ENCODE results near the gene RAB24. TPM values are rescaled to one million over a fixed set of nuclear protein-coding genes. Genes with fewer than 3 reads are reported as not detected.

The RAB24 gene
- total RNA-seq, 3 donors from 2014 or later: 26.3 to 29.8 (median 27.5) TPM

DNA sequence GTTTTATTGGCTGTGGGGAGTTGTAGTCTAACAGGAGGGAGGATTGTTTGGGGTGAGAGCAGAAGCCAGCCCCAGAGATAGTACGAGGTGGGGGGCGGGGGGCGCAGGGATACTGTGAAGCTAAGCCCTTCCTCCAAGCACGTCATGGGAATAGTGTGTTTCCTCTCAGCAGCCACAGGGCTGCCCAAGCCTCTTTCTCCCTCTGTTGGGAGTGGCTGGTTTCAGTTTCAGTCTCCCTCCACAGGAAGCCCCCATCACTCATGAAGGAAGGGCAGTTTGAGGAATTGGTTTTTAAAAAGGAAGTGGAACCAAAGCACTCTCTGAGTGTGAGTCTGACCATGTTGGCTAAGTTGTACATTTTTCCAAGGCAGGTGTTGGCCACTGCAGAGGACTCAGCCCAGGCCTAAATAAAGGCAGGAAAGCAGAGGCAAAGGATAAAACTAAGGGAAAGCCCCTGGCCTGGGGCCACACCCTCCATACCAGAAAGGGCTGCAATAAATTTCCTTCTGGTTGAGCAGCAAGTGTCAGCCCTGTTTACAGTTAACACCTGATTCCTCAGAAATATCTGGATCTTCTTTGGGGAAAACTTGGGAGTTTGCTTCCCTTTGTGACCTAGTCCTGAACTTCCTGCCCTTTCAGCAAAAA is 3.2 kb downstream of the RAB24 start:
- peaks cover 12% of the 10 kb centered on the region for H3K36me3 Mint-ChIP-seq (ENCODE audit: insufficient read depth)
- H3K4me3 Mint-ChIP-seq: peak overlapping the region; percentile 11
- H3K27me3 Mint-ChIP-seq (ENCODE audit: low read depth): no peaks in the 10 kb centered on the region
- ATAC-seq: peak in 1 of 2 donors; percentile 6
- peaks cover 70% of the 10 kb centered on the region for H3K4me1 Mint-ChIP-seq (ENCODE audit: low read depth)
- DNase-seq: peak; percentile 43
- H3K9me3 Mint-ChIP-seq: no peaks in the 10 kb centered on the region

DNA sequence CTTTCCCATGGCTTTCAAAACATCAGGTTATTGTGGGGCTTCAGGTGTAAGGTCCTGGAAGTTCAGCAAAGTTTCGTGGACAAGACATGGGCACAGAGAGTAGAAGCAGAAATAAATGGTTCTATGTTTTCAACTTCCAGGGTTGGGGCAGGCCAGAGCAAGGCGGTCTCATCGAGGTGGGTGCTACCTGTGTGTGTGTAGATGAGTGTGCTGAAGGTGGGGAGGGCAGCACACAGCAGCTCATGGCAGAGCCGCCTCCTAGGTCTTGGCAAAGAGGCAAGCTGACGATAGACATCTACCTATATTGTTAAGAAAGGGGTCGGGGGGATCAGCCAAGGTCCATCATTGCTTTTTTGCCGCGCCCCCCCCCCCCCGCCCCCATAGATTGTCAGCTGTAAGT is 3.8 kb downstream of the RAB24 start:
- no peak for ATAC-seq
- no peak overlapping the region for H3K4me3 Mint-ChIP-seq
- no peaks in the 10 kb centered on the region for H3K9me3 Mint-ChIP-seq
- DNase-seq: no peak
- H3K36me3 Mint-ChIP-seq (ENCODE audit: insufficient read depth): peaks cover 18% of the 10 kb centered on the region
- H3K4me1 Mint-ChIP-seq (ENCODE audit: low read depth): peaks cover 66% of the 10 kb centered on the region
- no peaks in the 10 kb centered on the region for H3K27me3 Mint-ChIP-seq (ENCODE audit: low read depth)

DNA sequence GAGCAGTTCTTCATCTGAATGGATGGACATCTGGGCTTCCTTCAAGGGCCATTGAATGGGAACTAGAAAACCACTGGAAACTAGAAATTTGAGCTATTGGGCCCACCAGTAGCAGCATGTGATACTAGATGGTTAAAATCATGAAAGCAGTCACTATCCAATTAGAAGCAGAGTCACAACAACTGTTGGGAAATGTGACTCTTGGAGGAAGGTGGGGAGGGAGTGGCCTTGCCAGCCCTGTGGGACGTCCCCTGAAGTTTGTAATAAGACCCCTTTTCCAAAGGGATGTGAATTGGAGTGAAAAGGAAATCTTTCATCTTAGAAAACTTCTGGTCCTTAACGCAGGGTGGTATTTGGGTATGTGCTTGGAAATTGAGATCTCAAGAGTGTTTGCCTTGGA is 5.6 kb downstream of the RAB24 start:
- no peaks in the 10 kb centered on the region for H3K9me3 Mint-ChIP-seq
- DNase-seq: no peak

DNA sequence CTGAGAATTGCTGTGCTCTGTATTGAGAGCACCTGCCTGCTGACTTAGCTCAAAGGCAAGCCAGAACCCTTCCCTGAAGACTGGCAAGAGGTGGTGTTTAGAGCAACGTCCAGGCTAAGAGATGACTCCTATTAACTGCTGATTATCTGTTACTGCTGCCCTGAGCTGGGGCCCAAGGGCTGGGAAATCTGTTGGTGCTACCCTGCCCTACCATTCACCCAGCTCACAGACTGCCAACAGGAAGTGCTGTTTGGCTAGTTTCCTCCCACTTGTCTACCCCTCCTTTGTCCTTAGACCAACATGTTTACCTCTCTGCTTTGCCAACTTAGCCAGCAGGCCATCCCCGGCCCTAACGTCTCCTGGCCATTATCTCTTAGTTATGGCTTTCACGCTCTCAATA is 6.9 kb downstream of the RAB24 start:
- DNase-seq (no peak), ATAC-seq (no peak)
- no peaks in the 10 kb centered on the region for H3K27me3 Mint-ChIP-seq (ENCODE audit: low read depth)
- H3K36me3 Mint-ChIP-seq (ENCODE audit: insufficient read depth): peaks cover 37% of the 10 kb centered on the region
- no peaks in the 10 kb centered on the region for H3K9me3 Mint-ChIP-seq
- peaks cover 47% of the 10 kb centered on the region for H3K4me1 Mint-ChIP-seq (ENCODE audit: low read depth)
- H3K4me3 Mint-ChIP-seq: no peak overlapping the region

More for the DNA sequence above, 5.6 kb downstream of the RAB24 start:
- H3K27me3 Mint-ChIP-seq (ENCODE audit: low read depth): no peaks in the 10 kb centered on the region
- H3K4me3 Mint-ChIP-seq: no peak overlapping the region
- H3K4me1 Mint-ChIP-seq (ENCODE audit: low read depth): peaks cover 58% of the 10 kb centered on the region
- peaks cover 24% of the 10 kb centered on the region for H3K36me3 Mint-ChIP-seq (ENCODE audit: insufficient read depth)
- ATAC-seq: no peak

DNA sequence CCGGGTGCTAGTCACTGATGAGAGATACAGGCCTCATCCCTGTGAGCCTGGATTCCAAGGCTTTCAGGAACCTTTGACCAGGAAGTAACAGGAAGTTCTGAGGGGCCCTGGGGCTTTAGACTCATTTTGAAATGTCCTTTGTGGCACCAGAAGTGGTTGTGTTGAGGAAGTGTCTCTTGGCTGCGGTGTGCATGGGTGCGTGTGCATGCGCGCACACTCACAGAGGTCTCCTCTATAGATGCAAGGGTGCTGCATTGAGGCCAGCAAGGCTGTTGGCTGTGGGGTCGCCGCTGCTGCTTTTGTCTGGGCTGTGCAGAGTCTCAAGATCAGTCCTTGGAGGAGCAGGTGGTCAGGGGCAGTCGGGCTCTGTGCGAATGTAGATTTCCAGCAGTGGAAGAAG is 7.6 kb downstream of the RAB24 start:
- ATAC-seq (no peak), DNase-seq (no peak)
- Mint-ChIP-seq H3K4me3 (no peak overlapping the region), H3K36me3 (ENCODE audit: insufficient read depth) (peaks cover 38% of the 10 kb centered on the region), H3K27me3 (ENCODE audit: low read depth) (no peaks in the 10 kb centered on the region), H3K9me3 (no peaks in the 10 kb centered on the region), H3K4me1 (ENCODE audit: low read depth) (peaks cover 40% of the 10 kb centered on the region)

DNA sequence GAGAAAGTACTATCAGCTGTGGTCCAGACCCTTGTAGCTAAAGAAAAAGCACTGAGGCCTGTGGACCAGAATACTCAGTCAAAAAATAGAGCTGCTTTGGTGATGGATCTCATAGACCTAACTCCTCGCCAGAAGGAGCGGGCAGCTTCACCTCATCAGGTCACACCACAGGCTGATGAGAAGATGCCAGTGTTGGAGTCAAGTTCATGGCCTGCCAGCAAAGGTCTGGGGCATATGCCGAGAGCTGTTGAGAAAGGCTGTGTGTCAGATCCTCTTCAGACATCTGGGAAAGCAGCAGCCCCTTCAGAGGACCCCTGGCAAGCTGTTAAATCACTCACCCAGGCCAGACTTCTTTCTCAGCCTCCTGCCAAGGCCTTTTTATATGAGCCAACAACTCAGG is 8.9 kb downstream of the RAB24 start:
- Mint-ChIP-seq H3K27me3 (ENCODE audit: low read depth) (no peaks in the 10 kb centered on the region), H3K4me3 (no peak overlapping the region), H3K4me1 (ENCODE audit: low read depth) (peaks cover 29% of the 10 kb centered on the region), H3K36me3 (ENCODE audit: insufficient read depth) (peaks cover 40% of the 10 kb centered on the region), H3K9me3 (no peaks in the 10 kb centered on the region)
- ATAC-seq (no peak), DNase-seq (no peak)

DNA sequence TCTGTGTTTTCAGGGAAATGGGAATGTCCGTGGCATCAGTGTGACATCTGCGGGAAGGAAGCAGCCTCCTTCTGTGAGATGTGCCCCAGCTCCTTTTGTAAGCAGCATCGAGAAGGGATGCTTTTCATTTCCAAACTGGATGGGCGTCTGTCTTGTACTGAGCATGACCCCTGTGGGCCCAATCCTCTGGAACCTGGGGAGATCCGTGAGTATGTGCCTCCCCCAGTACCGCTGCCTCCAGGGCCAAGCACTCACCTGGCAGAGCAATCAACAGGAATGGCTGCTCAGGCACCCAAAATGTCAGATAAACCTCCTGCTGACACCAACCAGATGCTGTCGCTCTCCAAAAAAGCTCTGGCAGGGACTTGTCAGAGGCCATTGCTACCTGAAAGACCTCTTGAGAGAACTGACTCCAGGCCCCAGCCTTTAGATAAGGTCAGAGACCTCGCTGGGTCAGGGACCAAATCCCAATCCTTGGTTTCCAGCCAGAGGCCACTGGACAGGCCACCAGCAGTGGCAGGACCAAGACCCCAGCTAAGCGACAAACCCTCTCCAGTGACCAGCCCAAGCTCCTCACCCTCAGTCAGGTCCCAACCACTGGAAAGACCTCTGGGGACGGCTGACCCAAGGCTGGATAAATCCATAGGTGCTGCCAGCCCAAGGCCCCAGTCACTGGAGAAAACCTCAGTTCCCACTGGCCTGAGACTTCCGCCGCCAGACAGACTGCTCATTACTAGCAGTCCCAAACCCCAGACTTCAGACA is 9.5 kb downstream of the RAB24 start:
- Mint-ChIP-seq H3K4me3 (no peak overlapping the region), H3K4me1 (ENCODE audit: low read depth) (peaks cover 22% of the 10 kb centered on the region), H3K27me3 (ENCODE audit: low read depth) (no peaks in the 10 kb centered on the region), H3K9me3 (no peaks in the 10 kb centered on the region), H3K36me3 (ENCODE audit: insufficient read depth) (peaks cover 45% of the 10 kb centered on the region)
- DNase-seq (no peak), ATAC-seq (no peak)

DNA sequence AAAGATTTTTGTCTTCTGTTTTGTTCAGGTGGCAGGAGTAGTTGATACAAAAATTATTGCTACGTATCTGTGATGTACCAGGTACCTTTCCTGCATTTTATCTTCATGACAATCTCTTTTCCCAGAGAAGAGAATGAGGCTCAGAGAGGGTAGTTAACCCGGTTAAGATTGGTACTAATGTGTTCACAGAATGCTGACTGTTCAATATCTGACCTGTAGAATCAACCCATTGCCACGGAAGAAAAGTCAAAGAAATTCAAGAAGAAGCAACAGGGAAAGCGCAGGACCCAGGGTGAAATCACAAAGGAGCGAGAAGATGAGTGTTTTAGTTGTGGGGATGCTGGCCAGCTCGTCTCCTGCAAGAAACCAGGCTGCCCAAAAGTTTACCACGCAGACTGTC is 11.8 kb downstream of the RAB24 start:
- no peak for ATAC-seq
- Mint-ChIP-seq H3K9me3 (no peaks in the 10 kb centered on the region), H3K27me3 (ENCODE audit: low read depth) (no peaks in the 10 kb centered on the region), H3K4me3 (no peak overlapping the region), H3K36me3 (ENCODE audit: insufficient read depth) (peaks cover 48% of the 10 kb centered on the region), H3K4me1 (ENCODE audit: low read depth) (peaks cover 16% of the 10 kb centered on the region)
- no peak for DNase-seq

DNA sequence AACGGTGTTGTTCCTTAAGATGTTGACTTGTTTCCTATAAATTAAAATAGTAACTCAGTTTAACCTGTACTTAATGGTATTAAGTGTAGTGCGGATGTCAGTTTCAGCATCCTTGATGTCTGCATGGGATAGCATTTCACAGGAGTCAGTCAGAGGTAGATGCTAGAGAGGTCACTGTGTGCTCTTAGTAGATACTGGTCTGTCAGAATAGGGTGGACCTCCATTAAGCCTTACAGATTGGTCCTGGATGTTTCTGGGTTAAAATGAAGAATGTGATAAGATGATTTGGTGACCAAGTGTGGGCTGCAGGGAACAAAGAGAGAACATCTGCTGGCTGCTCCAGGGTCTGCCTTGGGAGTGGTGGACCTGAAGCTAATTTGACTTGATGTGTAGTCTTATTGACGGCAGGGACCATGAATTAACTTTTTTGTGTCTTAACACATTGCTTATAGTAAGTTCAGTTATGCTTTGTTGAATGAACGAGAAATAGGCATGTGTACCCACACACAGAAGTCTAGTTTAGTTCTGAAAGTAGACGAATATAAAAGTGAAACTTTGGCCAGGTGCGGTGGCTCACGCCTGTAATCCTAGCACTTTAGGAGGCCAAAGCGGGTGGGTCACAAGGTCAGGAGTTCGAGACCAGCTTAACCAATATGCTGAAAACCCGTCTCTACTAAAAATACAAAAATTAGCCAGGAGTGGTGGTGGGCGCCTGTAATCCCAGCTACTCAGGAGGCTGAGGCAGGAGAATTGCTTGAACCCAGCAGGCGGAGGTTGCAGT is 12.5 kb downstream of the RAB24 start:
- DNase-seq (no peak), ATAC-seq (no peak)
- Mint-ChIP-seq H3K36me3 (ENCODE audit: insufficient read depth) (peaks cover 45% of the 10 kb centered on the region), H3K27me3 (ENCODE audit: low read depth) (no peaks in the 10 kb centered on the region), H3K4me3 (no peak overlapping the region), H3K9me3 (no peaks in the 10 kb centered on the region), H3K4me1 (ENCODE audit: low read depth) (peaks cover 9% of the 10 kb centered on the region)

DNA sequence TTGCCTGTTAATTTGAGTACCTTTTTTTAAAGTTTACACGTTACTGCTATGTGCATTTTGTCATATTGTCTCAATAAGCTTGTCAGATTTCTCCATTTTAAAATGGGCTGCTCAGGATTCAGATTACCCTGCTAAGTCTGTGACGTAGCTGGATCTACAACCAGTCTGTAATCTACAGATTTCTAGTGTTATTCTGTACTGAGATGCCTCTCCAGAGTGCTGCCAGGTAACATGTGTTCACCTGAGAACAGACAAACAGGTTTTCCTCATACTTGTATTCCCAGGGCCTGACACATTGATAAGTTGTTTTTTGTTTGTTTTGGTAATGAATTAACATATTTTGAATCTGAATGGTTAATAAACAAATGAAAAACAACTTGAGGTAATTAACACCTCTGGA is 15.3 kb downstream of the RAB24 start:
- H3K9me3 Mint-ChIP-seq: no peaks in the 10 kb centered on the region
- H3K36me3 Mint-ChIP-seq (ENCODE audit: insufficient read depth): peaks cover 38% of the 10 kb centered on the region
- no peak overlapping the region for H3K4me3 Mint-ChIP-seq
- H3K27me3 Mint-ChIP-seq (ENCODE audit: low read depth): no peaks in the 10 kb centered on the region
- H3K4me1 Mint-ChIP-seq (ENCODE audit: low read depth): no peaks in the 10 kb centered on the region
- ATAC-seq: no peak
- no peak for DNase-seq

DNA sequence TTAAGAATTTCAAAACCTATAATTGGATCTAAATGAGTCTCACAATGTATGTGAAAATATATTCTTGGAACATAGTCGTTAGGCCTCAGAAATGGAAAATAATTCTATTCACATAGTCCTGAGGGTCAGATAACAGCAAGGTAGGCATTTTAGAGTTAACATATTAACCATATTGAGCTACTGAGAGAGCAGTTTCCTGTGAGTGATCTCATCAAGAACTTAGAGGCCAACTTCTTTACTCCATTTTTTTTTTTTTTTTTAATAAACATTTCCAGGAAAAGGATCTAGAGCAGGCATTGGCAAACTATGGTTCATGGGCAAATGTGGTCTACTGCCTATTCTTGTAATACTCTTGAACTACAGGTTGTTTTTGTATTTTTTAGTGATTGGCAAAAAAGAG is 26.6 kb downstream of the RAB24 start:
- DNase-seq: no peak
- Mint-ChIP-seq H3K36me3 (ENCODE audit: insufficient read depth) (peaks cover 36% of the 10 kb centered on the region), H3K4me3 (no peak overlapping the region), H3K4me1 (ENCODE audit: low read depth) (peaks cover 4% of the 10 kb centered on the region), H3K27me3 (ENCODE audit: low read depth) (no peaks in the 10 kb centered on the region), H3K9me3 (no peaks in the 10 kb centered on the region)
- no peak for ATAC-seq

DNA sequence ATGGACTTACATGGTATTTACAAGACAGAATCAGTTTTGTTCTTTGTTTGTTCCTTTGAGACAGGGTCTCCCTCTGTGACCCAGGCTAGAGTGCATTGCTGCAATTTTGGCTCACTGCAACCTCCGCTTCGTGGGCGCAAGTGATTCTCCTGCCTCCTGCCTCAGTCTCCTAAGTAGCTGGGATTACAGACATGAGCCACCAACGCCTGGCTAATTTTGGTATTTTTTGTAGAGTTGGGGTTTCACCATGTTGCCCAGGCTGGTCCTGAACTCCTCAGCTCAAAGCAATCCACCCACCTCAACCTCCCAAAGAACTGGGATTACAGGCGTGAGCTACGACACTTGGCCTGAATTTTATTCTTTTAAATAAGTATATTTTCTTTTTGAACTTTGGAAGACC is 27.6 kb downstream of the RAB24 start:
- no peak for DNase-seq
- Mint-ChIP-seq H3K9me3 (no peaks in the 10 kb centered on the region), H3K4me1 (ENCODE audit: low read depth) (peaks cover 4% of the 10 kb centered on the region), H3K36me3 (ENCODE audit: insufficient read depth) (peaks cover 36% of the 10 kb centered on the region), H3K4me3 (no peak overlapping the region), H3K27me3 (ENCODE audit: low read depth) (no peaks in the 10 kb centered on the region)
- ATAC-seq: no peak

DNA sequence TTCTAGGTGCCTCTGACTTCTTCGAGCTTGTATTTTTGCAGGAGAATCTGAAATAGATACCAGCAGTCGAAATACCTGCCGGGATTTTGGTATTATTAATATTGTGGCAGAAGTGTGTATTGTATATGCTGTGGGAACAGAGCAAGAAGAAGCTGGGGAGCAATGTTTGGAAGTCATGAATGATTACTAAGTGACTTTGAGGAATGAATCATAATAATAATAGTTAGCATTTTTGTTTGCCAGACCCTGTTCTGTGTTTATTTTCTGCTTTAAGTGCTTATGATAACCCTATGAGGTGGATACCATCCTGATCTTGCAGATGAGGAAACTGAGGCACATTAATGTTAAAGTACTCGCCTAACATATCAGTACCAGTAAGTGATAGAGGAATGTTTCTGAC is 32.4 kb downstream of the RAB24 start:
- DNase-seq: no peak
- Mint-ChIP-seq H3K36me3 (ENCODE audit: insufficient read depth) (peaks cover 40% of the 10 kb centered on the region), H3K27me3 (ENCODE audit: low read depth) (no peaks in the 10 kb centered on the region), H3K9me3 (no peaks in the 10 kb centered on the region), H3K4me1 (ENCODE audit: low read depth) (no peaks in the 10 kb centered on the region), H3K4me3 (no peak overlapping the region)
- ATAC-seq: no peak

DNA sequence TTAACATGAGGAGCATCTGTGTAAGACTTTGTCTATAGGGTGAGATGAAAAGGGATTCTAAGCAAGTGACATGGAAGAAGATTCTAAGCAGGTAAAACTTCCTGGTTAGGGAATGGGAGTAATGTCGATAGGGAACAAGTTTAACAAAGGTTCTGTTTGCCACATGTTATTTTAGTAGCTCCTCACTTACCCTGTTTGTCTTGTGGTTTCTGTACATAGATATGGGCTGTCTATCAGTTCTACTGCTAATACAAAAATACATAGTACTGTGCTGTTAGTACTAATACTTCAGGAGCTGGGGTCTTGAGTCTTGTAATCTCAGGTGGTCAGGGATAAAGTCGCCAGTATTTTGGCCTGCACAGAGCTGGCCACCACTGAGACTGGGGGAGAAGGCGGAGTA is 32.9 kb downstream of the RAB24 start:
- DNase-seq: no peak
- H3K4me3 Mint-ChIP-seq: no peak overlapping the region
- H3K27me3 Mint-ChIP-seq (ENCODE audit: low read depth): no peaks in the 10 kb centered on the region
- no peak for ATAC-seq
- no peaks in the 10 kb centered on the region for H3K4me1 Mint-ChIP-seq (ENCODE audit: low read depth)
- peaks cover 44% of the 10 kb centered on the region for H3K36me3 Mint-ChIP-seq (ENCODE audit: insufficient read depth)
- H3K9me3 Mint-ChIP-seq: no peaks in the 10 kb centered on the region

DNA sequence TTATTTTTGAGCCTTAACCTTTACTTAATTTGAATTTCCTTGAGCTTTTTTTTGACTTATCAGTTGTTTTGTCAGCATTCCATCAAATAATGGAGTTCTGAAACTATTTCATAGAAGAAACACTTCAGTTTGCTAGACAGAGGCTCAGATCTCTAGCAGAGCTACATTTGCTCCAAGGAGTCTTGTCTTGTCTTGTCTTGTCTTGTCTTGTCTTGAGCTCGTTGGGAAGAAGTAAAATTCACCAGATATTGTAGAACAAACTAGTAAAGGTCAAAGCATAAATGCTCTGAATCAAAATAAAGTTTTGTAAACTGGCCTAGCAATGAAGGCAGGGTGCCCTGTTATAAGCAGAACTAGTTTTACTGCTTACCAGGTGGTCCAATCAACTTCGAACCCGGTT is 33.5 kb downstream of the RAB24 start:
- no peaks in the 10 kb centered on the region for H3K27me3 Mint-ChIP-seq (ENCODE audit: low read depth)
- H3K36me3 Mint-ChIP-seq (ENCODE audit: insufficient read depth): peaks cover 44% of the 10 kb centered on the region
- no peaks in the 10 kb centered on the region for H3K9me3 Mint-ChIP-seq
- no peak for ATAC-seq
- no peak overlapping the region for H3K4me3 Mint-ChIP-seq
- DNase-seq: no peak
- no peaks in the 10 kb centered on the region for H3K4me1 Mint-ChIP-seq (ENCODE audit: low read depth)
